ENCODE data around the gene MAGEB4. TPM values are rescaled to one million over a fixed set of nuclear protein-coding genes. Genes with fewer than 3 reads are reported as not detected.

The MAGEB4 gene
- total RNA-seq, 3 donors from 2014 or later, result 0.15 TPM; not detected in 2

GRCh38 chrX:30280428-30280827 lies 38.6 kb downstream of the MAGEB4 start:
- no peaks in the 10 kb centered on the region for H3K9me3 ChIP-seq
- no peaks in the 10 kb centered on the region for H3K36me3 ChIP-seq
- no peak overlapping the region for H3K27ac ChIP-seq
- H3K4me1 ChIP-seq, result no peaks in the 10 kb centered on the region
- no peak overlapping the region for H3K4me3 ChIP-seq
- DNase-seq (ENCODE audit: low spot score in 2 of 2), result no peak
- TF ChIP-seq CTCF (IDR thresholded peaks at IDR 0.05), result no peak
- TF ChIP-seq POLR2AphosphoS5 (IDR thresholded peaks at IDR 0.05), result no peak
- TF ChIP-seq POLR2A (IDR thresholded peaks at IDR 0.05), result no peak
- intact Hi-C loops (cut with DNase I; ENCODE audit: low total_unique reads), result no loop called here
- no peaks in the 10 kb centered on the region for H3K27me3 ChIP-seq

DNA sequence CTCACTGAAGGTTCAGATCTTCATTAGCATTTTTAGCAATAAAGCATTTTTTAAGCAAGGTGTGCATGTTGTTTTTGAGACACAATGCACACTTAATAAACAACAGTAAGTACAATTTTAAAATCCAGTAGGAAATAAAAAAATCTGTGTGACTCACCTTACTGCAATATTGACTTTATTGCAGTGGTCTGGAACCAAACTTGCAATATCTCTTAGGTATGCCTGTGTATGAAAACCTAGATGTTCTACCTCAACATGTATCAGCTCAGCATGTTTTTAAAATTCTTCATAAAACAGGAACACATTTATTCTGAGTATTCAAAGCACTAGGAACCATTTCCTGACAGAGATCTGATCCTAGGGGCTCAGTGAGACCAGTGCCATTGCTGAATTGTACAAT lies 40.7 kb downstream of the MAGEB4 start:
- DNase-seq (ENCODE audit: low spot score in 2 of 2), result no peak
- H3K4me1 ChIP-seq, result no peaks in the 10 kb centered on the region
- no peaks in the 10 kb centered on the region for H3K36me3 ChIP-seq
- H3K27me3 ChIP-seq, result no peaks in the 10 kb centered on the region
- no peak overlapping the region for H3K27ac ChIP-seq
- intact Hi-C loops (cut with DNase I; ENCODE audit: low total_unique reads), result no loop called here
- no peak for TF ChIP-seq POLR2AphosphoS5 (IDR thresholded peaks at IDR 0.05)
- no peak for TF ChIP-seq POLR2A (IDR thresholded peaks at IDR 0.05)
- no peak for TF ChIP-seq CTCF (IDR thresholded peaks at IDR 0.05)
- no peaks in the 10 kb centered on the region for H3K9me3 ChIP-seq
- H3K4me3 ChIP-seq, result no peak overlapping the region

DNA sequence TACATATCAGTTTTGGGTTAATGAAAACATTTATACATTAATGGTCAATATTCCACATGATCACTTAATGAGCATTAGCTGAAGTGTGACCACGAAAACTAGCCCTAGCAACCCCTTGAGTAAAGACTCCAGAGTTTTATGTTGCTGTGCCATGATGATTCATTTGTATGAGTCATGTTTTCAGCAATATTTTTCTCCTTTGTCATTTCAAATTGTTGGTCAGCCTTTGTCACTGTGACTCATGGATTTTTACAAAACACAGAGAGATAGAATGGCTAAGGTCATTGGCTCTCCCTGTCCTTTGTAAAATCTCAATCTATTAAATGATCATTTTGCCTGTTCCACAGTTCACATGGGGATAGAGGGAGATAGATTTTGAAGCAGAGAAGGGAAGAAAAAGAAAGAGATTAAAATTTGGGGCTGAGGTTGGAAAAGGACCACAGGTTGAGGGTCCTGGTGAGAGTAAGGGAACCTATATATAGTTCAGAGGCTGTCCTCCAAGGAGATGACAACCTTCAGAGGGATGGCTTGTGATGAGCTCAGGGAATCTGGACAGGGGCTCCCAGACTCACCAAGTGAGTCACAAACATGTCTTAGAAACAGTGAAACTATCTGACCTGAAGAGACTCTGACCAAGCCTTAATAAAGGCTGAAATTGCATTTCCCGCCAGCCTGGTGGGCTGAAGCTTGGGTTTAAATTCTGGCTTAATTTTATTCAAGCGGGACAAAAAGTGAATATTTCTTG lies 41.8 kb downstream of the MAGEB4 start:
- intact Hi-C loops (cut with DNase I; ENCODE audit: low total_unique reads), result no loop called here
- peaks cover 0 to 4% of the 10 kb centered on the region in 2 donors for H3K27me3 ChIP-seq
- no peak overlapping the region for H3K27ac ChIP-seq
- H3K9me3 ChIP-seq, result no peaks in the 10 kb centered on the region
- no peaks in the 10 kb centered on the region for H3K36me3 ChIP-seq
- no peak overlapping the region for H3K4me3 ChIP-seq
- no peak for DNase-seq (ENCODE audit: low spot score in 2 of 2)
- TF ChIP-seq CTCF (IDR thresholded peaks at IDR 0.05) (no peak), POLR2A (IDR thresholded peaks at IDR 0.05) (no peak), POLR2AphosphoS5 (IDR thresholded peaks at IDR 0.05) (no peak)
- no peaks in the 10 kb centered on the region for H3K4me1 ChIP-seq

Other genes starting within 250 kb of the MAGEB4 start
- gene MAGEB2, start 26.4 kb upstream of the MAGEB4 start, total RNA-seq, result not detected
- gene MAGEB3, start 11.3 kb upstream of the MAGEB4 start, total RNA-seq, result not detected
- gene MAGEB1, start 5.1 kb downstream of the MAGEB4 start, total RNA-seq, result not detected
- not detected for gene NR0B1, start 67.4 kb downstream of the MAGEB4 start, total RNA-seq

Measured in breast epithelium (tissue), 4 donors.